LNCaP clone FGC (cell line): Measurements from ENCODE around the gene HCFC2.
A peak's percentile ranks its signal among the peaks of the same experiment; 100 is the strongest.

Experiments
- DNase-seq: peaks from one replicate; pipeline ENCODE4 v3.0.0-alpha.2; 2011; ENCODE audit warnings: low read depth
- H3K4me3 ChIP-seq: 2 replicates; pipeline ENCODE4 v1.5.1; 2011; ENCODE audit warnings: mild to moderate bottlenecking, low read depth, low read length, control low read depth
- TF ChIP-seq, protein P1 (sequence below): IDR thresholded peaks from 2 replicates; pipeline ENCODE4 v1.5.1; 2012; ENCODE audit warnings: mild to moderate bottlenecking; ENCODE audit not compliant: control insufficient read depth, insufficient read depth; ENCODE audit errors: extremely low read depth

The HCFC2 gene

DNA sequence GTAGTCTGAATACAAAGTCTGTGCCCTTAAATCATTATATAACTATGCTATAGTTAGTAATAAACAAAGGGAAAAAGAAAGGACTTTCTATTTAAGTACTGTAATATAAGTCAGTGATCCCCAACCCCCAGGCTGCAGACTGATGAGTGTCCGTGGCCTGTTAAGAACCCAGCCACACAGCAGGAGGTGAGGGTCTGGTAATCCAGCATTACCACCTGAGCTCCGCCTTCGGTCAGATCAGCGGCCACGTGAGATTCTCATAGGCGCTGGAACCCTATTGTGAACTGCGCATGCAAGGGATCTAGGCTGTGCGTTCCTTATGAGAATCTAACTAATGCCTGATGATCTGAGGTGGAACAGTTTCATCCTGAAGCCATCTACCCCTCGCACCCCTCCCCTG is 58.0 kb downstream of the HCFC2 start:
- TF ChIP-seq, protein P1, sequence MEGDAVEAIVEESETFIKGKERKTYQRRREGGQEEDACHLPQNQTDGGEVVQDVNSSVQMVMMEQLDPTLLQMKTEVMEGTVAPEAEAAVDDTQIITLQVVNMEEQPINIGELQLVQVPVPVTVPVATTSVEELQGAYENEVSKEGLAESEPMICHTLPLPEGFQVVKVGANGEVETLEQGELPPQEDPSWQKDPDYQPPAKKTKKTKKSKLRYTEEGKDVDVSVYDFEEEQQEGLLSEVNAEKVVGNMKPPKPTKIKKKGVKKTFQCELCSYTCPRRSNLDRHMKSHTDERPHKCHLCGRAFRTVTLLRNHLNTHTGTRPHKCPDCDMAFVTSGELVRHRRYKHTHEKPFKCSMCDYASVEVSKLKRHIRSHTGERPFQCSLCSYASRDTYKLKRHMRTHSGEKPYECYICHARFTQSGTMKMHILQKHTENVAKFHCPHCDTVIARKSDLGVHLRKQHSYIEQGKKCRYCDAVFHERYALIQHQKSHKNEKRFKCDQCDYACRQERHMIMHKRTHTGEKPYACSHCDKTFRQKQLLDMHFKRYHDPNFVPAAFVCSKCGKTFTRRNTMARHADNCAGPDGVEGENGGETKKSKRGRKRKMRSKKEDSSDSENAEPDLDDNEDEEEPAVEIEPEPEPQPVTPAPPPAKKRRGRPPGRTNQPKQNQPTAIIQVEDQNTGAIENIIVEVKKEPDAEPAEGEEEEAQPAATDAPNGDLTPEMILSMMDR = no peak
- no peak for DNase-seq
- no peak overlapping the region for H3K4me3 ChIP-seq

DNA sequence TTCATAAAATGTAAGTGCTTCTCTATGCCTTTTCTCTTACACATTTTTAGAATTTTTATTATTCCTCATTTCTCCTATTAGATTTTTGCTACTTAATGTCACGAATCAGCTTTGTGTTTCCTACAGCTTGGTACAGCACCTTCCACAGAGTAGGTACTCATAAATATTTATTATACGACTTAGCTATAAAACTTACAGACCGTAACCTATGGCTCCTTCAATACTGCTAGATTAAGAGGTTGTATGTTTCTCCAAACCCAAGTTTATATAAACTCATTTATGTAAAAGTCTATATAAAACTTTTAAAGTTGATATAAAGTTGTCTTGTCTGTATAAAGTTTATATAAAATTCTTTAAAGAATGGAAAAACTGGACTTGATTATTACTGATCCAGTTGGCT is 62.2 kb downstream of the HCFC2 start:
- no peak overlapping the region for H3K4me3 ChIP-seq
- DNase-seq = no peak

DNA sequence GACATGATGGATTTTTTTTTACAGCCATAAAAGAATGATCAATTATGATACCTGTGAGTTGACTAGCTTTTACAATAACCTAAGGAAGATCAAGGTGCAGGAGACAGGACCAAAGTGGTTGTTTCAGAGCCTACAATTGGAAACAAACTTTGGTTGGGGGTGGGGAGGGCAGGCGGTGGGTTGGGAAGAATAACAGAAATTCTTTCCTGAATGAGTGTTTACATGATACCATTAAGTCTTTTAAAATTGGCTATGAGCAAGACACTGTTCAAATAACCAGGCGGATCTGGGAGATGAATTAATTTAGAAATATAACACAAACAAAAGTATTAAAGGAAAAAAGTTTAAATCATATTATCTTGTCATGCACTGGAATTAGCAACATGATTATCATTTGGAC is 66.4 kb downstream of the HCFC2 start:
- TF ChIP-seq, protein P1 = no peak
- DNase-seq = no peak
- H3K4me3 ChIP-seq = no peak overlapping the region

More for the DNA sequence above, 62.2 kb downstream of the HCFC2 start:
- TF ChIP-seq, protein P1 = no peak

DNA sequence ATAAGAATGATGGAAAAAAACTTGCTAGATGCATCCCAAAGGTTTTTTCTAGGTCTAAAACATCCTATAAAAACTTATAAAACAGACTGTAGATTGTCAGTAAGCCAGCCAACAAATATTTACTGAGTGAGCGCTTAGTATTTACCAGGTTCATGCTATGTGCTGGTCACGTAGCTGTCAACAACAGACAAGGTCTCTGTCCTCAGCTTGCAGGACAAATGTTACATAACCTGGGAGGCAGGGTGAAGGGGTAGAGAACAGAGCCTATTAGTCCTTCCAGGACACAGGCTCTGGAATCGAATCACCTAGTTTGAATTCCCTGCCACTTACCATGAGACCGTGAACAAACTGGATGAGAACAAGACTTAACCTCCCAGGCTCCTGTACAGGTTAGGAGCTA is 67.3 kb downstream of the HCFC2 start:
- DNase-seq = peak; percentile 76
- no peak overlapping the region for H3K4me3 ChIP-seq
- TF ChIP-seq, protein P1 = no peak

DNA sequence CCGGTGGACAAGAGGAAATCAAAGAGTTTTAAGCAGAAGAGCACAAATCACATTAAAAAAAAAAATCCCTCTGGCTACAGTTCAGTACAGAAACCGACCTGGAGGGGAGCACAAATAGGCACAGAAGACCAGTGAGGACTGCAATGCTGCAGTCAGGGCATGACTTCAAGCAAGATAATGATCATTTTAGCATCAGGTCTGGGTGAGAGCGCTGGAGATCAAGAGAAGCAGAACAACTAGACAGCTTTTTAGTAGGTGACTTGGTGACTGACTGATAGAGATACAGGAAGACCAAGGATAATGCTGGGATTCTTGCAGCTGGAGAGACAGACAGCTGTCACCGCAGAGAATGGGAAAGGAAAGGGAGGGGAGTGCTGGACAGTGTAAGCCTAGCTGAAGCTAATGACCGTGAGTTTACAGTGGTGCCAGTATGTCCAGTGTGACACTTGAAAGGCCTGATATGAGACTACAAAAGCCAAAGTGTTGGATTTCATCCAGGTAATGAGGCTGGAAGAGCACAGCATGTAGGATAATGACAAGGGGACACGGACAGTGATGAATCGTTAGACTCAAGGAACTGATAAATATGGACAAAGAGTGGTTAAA is 68.1 kb downstream of the HCFC2 start:
- DNase-seq = peak; percentile 78
- H3K4me3 ChIP-seq = no peak overlapping the region
- TF ChIP-seq, protein P1 = no peak

DNA sequence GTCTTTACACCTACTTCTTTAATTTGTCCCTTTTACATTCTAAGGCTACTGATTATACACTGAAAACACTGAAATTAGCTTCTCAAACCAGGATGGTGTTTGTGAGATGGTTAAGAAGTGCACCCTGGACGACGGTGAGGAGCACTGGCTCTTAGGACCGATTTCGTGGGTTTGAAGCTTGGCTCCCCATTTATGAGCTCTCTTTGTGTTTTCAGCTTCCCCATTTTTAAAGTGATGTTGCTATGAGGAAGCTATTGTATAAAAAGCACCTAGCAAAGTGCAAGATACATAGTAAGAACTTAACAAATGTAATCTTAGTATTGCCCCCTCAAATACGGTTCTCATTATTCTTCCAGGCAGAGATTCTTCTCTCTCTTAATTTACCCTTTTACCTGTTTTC is 69.0 kb downstream of the HCFC2 start:
- DNase-seq = no peak
- H3K4me3 ChIP-seq = no peak overlapping the region
- TF ChIP-seq, protein P1 = no peak

DNA sequence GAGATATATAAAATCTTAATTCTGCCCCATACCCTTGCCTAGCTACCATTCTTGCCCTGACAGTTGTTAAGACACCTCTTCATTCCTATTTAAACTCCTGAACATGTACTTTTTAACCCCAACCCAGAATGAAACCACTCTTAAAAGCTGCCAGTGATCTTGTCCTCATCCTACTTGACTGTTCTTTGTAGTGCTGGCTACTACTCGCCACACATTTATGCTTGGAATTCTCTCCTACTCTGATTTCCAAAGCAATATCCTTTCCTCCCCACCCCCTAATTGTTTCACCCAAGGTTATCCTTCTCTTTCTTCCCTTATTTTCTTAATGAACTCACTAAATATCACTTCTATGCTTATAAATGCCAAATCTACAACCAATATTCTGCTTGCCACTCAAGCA is 69.5 kb downstream of the HCFC2 start:
- no peak for DNase-seq
- TF ChIP-seq, protein P1 = no peak
- no peak overlapping the region for H3K4me3 ChIP-seq
